GM12878 (cell line): ENCODE data around the gene GPC6. TPM values are rescaled to one million over a fixed set of nuclear protein-coding genes. Genes with fewer than 3 reads are reported as not detected.

Experiments
- ATAC-seq: fragments of 200-7000 bp; cut with Tn5 transposase; 3 replicates; pipeline ENCODE4 v1.9.1; 2020; ENCODE audit warnings: mild to moderate bottlenecking, moderate library complexity
- BruUV-seq: library from RNA; stranded (reverse); fragments of 400-500 nt; replicated peaks from 2 replicates; lab custom pipeline; 2021; lab: Mats Ljungman, UMichigan
- CTCF ChIA-PET: fragments of 300-600 bp; sonication (Branson Sonifier 250); formaldehyde crosslinking; extraction: SDS; loops from one replicate; lab custom pipeline; 2021; ENCODE audit warnings: inconsistent platforms; lab: Yijun Ruan, JAX
- POLR2A ChIA-PET: fragments of 350-600 bp; formaldehyde crosslinking; extraction: SDS; loops from one replicate; lab custom pipeline; 2021; ENCODE audit warnings: inconsistent platforms; lab: Charles Lee
- RAD21 ChIA-PET: fragments of 300-600 bp; sonication (Branson Sonifier 250); formaldehyde crosslinking; loops from one replicate; lab custom pipeline; 2023; ENCODE audit warnings: antibody characterized with exemption; ENCODE audit not compliant: unreplicated experiment; lab: Charles Lee
- SMC1A ChIA-PET: fragments of 300-600 bp; sonication (Branson Sonifier 250); formaldehyde crosslinking; loops from one replicate; lab custom pipeline; 2023; ENCODE audit not compliant: unreplicated experiment, uncharacterized antibody; lab: Charles Lee
- DNase-seq: peaks from one replicate; pipeline ENCODE4 v3.0.0-alpha.2; 2011; ENCODE audit warnings: low read depth, low spot score
- FAIRE-seq: peaks from 3 replicates; lab custom pipeline; 2011; peaks lifted over from hg19 to GRCh38; lab: Jason Lieb, UNC
- H2AFZ ChIP-seq: 2 replicates; pipeline ENCODE4 v1.6.0; 2011; ENCODE audit warnings: low read depth, low read length, control low read depth; ENCODE audit not compliant: control insufficient read depth
- H3K27ac ChIP-seq: 2 replicates; pipeline ENCODE4 v1.5.1; 2011; ENCODE audit warnings: control low read depth; ENCODE audit not compliant: control insufficient read depth, insufficient read depth
- H3K27me3 ChIP-seq, 2 experiments: replicated peaks in 1 of 2; 2 replicates each; pipeline versions ENCODE4 v1.6.0 to v1.6.1; 2011; ENCODE audit warnings: low read length in 1 of 2; ENCODE audit not compliant: control insufficient read depth in 2 of 2, insufficient read depth in 2 of 2
- H3K36me3 ChIP-seq, 2 experiments: 2 replicates each; pipeline ENCODE4 v1.5.1; 2011; ENCODE audit warnings: low read length in 1 of 2; ENCODE audit not compliant: control insufficient read depth in 2 of 2, insufficient read depth in 2 of 2
- H3K4me1 ChIP-seq: 2 replicates; pipeline ENCODE4 v1.6.1; 2011; ENCODE audit warnings: mild to moderate bottlenecking, low read length, moderate library complexity, mixed read lengths; ENCODE audit not compliant: control insufficient read depth, insufficient read depth
- H3K4me2 ChIP-seq: 2 replicates; pipeline ENCODE4 v1.6.0; 2011; ENCODE audit warnings: control low read depth; ENCODE audit not compliant: control insufficient read depth, insufficient read depth
- H3K4me3 ChIP-seq: fragments of 200-600 bp; sonication (generic); 2 replicates; pipeline ENCODE4 v1.5.1; 2016
- H3K79me2 ChIP-seq: 2 replicates; pipeline ENCODE4 v1.6.0; 2011; ENCODE audit warnings: low read length; ENCODE audit not compliant: control insufficient read depth, insufficient read depth
- H3K9ac ChIP-seq: 2 replicates; pipeline ENCODE4 v1.8.0; 2011; ENCODE audit warnings: low read length, control low read depth, mixed read lengths; ENCODE audit not compliant: control insufficient read depth, insufficient read depth
- H3K9me3 ChIP-seq: replicated peaks from 3 replicates; pipeline ENCODE4 v1.5.1; 2011; ENCODE audit warnings: mild to moderate bottlenecking, low read length; ENCODE audit not compliant: control insufficient read depth, insufficient read depth
- H4K20me1 ChIP-seq: 2 replicates; pipeline ENCODE4 v1.6.0; 2011; ENCODE audit not compliant: control insufficient read depth, insufficient read depth
- CHD4 ChIP-seq: fragments of 200-600 bp; sonication (generic); IDR thresholded peaks from 2 replicates; pipeline ENCODE4 v1.6.1; 2016; ENCODE audit warnings: mild to moderate bottlenecking
- E2F4 ChIP-seq: IDR thresholded peaks from 2 replicates; pipeline ENCODE4 v1.6.1; 2012; ENCODE audit warnings: low read depth, low read length, improper control_type of control experiment
- ESRRA ChIP-seq: IDR thresholded peaks from 2 replicates; pipeline ENCODE4 v1.6.1; 2012; ENCODE audit warnings: mild to moderate bottlenecking, low read length, improper control_type of control experiment
- HSF1 ChIP-seq: fragments of 150-350 bp; IDR thresholded peaks from 2 replicates; pipeline ENCODE4 v1.6.1; 2014; ENCODE audit warnings: mild to moderate bottlenecking, low read depth, low read length
- IRF5 ChIP-seq: fragments of 450-650 bp; IDR thresholded peaks from 2 replicates; pipeline ENCODE4 v1.6.1; 2017; ENCODE audit warnings: borderline replicate concordance
- JUND ChIP-seq: IDR thresholded peaks from 2 replicates; pipeline ENCODE4 v1.6.1; 2012; ENCODE audit warnings: low read depth, mild to moderate bottlenecking, low read length, improper control_type of control experiment, moderate library complexity
- MEF2B ChIP-seq: fragments of 450-650 bp; IDR thresholded peaks from 2 replicates; pipeline ENCODE4 v1.6.1; 2018; ENCODE audit warnings: mild to moderate bottlenecking, moderate library complexity; ENCODE audit not compliant: partially characterized antibody, poor library complexity, severe bottlenecking
- NR2C2 ChIP-seq: IDR thresholded peaks from 2 replicates; pipeline ENCODE4 v1.6.1; 2011; ENCODE audit warnings: borderline replicate concordance, low read depth; ENCODE audit not compliant: control insufficient read depth, insufficient read length
- POLR2AphosphoS5 ChIP-seq: IDR thresholded peaks from 2 replicates; pipeline ENCODE4 v1.6.1; 2011; ENCODE audit warnings: mild to moderate bottlenecking, low read length, inconsistent platforms
- RAD51 ChIP-seq: fragments of 450-650 bp; IDR thresholded peaks from 2 replicates; pipeline ENCODE4 v1.6.1; 2016; ENCODE audit warnings: moderate library complexity, mild to moderate bottlenecking, inconsistent platforms
- RELB ChIP-seq: fragments of 450-650 bp; IDR thresholded peaks from 2 replicates; pipeline ENCODE4 v1.6.1; 2017; ENCODE audit warnings: low read depth, mild to moderate bottlenecking, moderate library complexity
- SMAD1 ChIP-seq: fragments of 450-650 bp; IDR thresholded peaks from 2 replicates; pipeline ENCODE4 v1.6.1; 2018; ENCODE audit warnings: mild to moderate bottlenecking, low read depth; ENCODE audit not compliant: partially characterized antibody
- SREBF2 ChIP-seq: IDR thresholded peaks from 2 replicates; pipeline ENCODE4 v1.6.1; 2012; ENCODE audit warnings: mild to moderate bottlenecking, low read length
- ZBED1 ChIP-seq: IDR thresholded peaks from 2 replicates; pipeline ENCODE4 v1.6.1; 2016; ENCODE audit warnings: borderline replicate concordance
- ZNF384 ChIP-seq: IDR thresholded peaks from 2 replicates; pipeline ENCODE4 v1.6.1; 2012; ENCODE audit warnings: low read depth, mild to moderate bottlenecking, low read length, improper control_type of control experiment, borderline replicate concordance
- ZZZ3 ChIP-seq: IDR thresholded peaks from 2 replicates; pipeline ENCODE4 v1.6.1; 2011; ENCODE audit warnings: low read depth; ENCODE audit not compliant: control insufficient read depth, insufficient read length
- WGBS: methylation state at CpG from one replicate; pipeline ENCODE4 v1.1.6; 2016; ENCODE audit warnings: low lambda C conversion rate; ENCODE audit not compliant: insufficient replicate concordance, insufficient coverage; ENCODE audit errors: missing lambda C conversion rate; 5-methylcytosine and 5-hydroxymethylcytosine counted together
- in situ Hi-C: fragments of 300-500 bp; cut with MboI; formaldehyde crosslinking; loops from 9 replicates; pipeline ENCODE4 v1.14.3; 2018; ENCODE audit warnings: mixed read lengths
- intact Hi-C: fragments of 100-400 bp; cut with micrococcal nuclease; formaldehyde crosslinking; loops from one replicate; pipeline ENCODE4 v1.14.2; 2022; ENCODE audit not compliant: unreplicated experiment
- polyA plus RNA-seq, 11 experiments: library from polyadenylated mRNA; depleted of rRNA in 4 of 11; unstranded in 6 of 11; stranded (reverse) in 5 of 11; fragments of >200 nt; fragmentation: Nextera tagmentation in 4 of 11; fragmentation: Illumina TruSeq in 1 of 11; extraction: Ambion mirVana in 4 of 11; extraction: Trizol in 1 of 11; gene quantifications; 1 replicate in 1 of 11; 2 replicates in 10 of 11; pipeline versions ENCODE4 v1.2.1 to v1.2.3, GENCODE V29; 2011 to 2016; ENCODE audit warnings: inconsistent platforms in 2 of 11, missing spikeins in 2 of 11, low read depth in 1 of 11
- total RNA-seq, 4 experiments: library from RNA; depleted of rRNA in 3 of 4; stranded (reverse); fragments of >200 nt in 3 of 4; fragmentation: Illumina TruSeq in 1 of 4; extraction: Trizol in 1 of 4; gene quantifications; 2 replicates each; pipeline versions ENCODE4 v1.2.1 to v1.2.3, GENCODE V29; 2013 to 2021

The GPC6 gene
- total and polyA plus RNA-seq, 10 of the 15 experiments (the other 5 are each of a cell fraction or from before 2014, with no cell fraction given) = 0.03 to 0.04 (median 0.03) TPM; not detected in 7

- TF ChIP-seq HSF1 (no peak), ZZZ3 (no peak), ZNF384 (no peak), POLR2AphosphoS5 (no peak), CHD4 (no peak), SREBF2 (no peak)
Measured at GRCh38 chr13:94280845-94281244, 1054.2 kb downstream of the GPC6 start (continued).

GRCh38 chr13:94286581-94286980, 1060.0 kb downstream of the GPC6 start:
- ChIA-PET RAD21 (no interaction called here), POLR2A (no interaction called here), CTCF (interaction anchor here (1.4 kb wide), 1 partner anchor 75 kb away, joined by 3 read pairs; no protein-coding TSS in a partner anchor), SMC1A (no interaction called here)
- TF ChIP-seq JUND (no peak), ZBED1 (no peak), HSF1 (no peak), ZNF384 (no peak), ESRRA (no peak), MEF2B (no peak), RAD51 (no peak), RELB (no peak), NR2C2 (no peak), IRF5 (no peak), E2F4 (no peak), SMAD1 (no peak)
- Histone ChIP-seq H4K20me1 (no peaks in the 10 kb centered on the region), H3K9ac (no peak overlapping the region), H3K27ac (no peak overlapping the region), H3K4me2 (no peak overlapping the region), H3K9me3 (no peaks in the 10 kb centered on the region), H2AFZ (no peak overlapping the region), H3K79me2 (no peaks in the 10 kb centered on the region), H3K27me3 (no peaks in the 10 kb centered on the region), H3K4me3 (no peak overlapping the region), H3K36me3 (no peaks in the 10 kb centered on the region), H3K4me1 (no peaks in the 10 kb centered on the region)
- ATAC-seq = no peak
- in situ Hi-C loops (no loop called here), intact Hi-C loops (no loop called here)
- DNase-seq = no peak
- 8% methylated on average over 3 of the region's 3 CpGs for WGBS
- FAIRE-seq = no peak
- BruUV-seq = no TSS peak
